DMS153 treated with DMSO at 0.1 percent for 48 hours (cell line): ENCODE results near the gene SDHA.
A peak's percentile ranks its signal among the peaks of the same experiment; 100 is the strongest.
"Not testable (repeated sequence)": the region's sequence is repeated elsewhere in the genome, so short reads cannot be mapped to it uniquely, and the experiment has no call there.

Source experiments
- DNase-seq: peaks from one replicate; lab custom pipeline; 2025; ENCODE audit not compliant: unreplicated experiment; lab: John Stamatoyannopoulos, UW

SDHA gene

DNA sequence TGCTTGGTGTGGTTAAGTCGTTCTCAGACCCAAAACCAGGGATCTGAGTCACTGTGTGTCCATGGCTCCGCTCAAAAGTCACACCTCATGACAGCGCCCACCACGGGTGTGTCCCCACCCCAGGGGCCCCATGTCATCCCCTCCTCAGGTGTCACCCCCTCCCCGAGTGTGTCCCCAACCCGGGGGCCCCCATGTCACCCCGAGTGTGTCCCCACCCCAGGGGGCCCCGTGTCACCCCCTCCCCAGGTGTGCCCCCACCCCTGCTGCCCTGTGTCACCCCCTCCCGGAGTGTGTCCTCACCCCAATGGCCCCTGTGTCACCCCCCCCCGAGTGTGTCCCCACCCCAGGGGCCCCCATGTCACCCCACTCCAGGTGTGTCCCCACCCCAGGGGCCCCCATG, 21.8 kb upstream of the SDHA start:
- DNase-seq = no peak

DNA sequence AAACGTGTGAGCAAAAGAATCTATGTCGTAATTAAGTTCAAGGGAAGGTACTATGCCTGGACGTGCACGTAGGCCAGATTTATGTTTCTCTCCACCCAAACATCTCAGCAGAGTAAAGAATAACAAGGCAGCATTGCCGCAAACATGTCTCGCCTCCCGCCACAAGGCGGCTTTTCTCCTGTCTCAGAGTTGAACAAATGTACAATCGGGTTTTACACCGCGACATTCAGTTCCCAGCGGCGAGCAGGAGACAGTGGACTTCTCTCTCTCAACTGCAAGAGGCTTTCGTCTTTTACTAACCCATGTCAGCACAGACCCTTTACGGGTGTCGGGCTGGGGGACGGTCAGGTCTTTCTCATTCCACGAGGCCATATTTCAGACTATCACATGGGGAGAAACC, 21.1 kb upstream of the SDHA start:
- peak; percentile 18 for DNase-seq

DNA sequence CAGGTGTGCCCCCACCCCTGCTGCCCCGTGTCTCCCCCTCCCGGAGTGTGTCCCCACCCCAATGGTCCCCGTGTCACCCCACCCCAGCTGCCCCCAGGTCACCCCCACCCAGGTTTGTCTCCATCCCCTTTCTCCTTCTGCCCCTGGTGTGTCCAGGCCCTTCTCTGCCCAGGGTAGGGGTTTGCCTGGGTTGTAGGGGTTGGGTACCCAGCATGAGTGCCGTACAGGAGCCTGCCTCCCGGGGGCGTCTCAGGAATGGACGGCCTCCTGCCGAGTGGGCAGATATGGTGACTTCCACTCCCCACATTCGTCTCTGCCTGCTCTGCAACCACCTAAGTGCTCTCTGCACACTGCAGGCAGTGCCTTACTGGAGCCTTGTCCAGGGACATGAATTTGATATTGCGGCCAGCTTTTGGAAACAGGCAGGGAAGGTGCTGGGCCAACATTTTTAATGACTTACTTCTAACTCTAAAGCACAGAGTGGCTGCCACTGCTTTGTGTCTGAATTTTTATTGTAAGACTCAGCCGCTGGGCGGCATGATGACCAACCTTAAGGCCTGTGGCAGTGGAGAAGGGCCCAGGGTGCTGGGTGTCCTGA, 20.1 kb upstream of the SDHA start:
- DNase-seq = no peak

DNA sequence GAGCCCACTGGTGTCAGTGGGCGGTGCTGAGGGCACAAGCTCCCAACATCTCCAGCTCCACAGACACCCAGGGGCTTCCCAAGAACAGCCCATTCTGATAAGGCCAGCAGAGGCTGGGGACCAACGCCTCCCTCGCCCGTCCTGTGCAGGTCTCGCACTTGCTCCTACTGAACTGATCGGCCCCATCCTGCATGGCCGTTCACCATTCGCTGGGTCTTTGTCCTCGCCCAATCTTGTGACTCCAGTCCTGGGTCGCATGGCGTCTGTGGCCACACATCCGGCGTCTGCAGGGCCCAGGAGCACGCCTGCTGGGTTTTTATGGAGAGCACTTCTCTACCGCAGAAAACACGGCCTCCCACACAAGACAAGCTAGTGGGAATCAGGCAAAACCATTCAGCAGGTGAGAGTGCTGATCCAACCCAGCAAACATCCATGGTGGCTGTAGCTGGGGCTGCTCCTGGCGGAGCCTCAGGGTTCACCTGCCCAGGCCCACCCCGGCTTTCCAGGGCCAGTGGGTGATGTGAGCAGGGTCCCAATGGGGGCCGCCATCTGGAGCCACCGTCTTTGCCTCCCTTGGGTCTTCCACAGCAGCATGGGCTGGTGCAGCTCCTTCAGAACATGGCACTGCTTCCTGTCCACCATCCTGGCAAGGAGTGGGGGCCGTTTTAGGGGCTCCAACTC, 19.5 kb upstream of the SDHA start:
- DNase-seq = no peak

DNA sequence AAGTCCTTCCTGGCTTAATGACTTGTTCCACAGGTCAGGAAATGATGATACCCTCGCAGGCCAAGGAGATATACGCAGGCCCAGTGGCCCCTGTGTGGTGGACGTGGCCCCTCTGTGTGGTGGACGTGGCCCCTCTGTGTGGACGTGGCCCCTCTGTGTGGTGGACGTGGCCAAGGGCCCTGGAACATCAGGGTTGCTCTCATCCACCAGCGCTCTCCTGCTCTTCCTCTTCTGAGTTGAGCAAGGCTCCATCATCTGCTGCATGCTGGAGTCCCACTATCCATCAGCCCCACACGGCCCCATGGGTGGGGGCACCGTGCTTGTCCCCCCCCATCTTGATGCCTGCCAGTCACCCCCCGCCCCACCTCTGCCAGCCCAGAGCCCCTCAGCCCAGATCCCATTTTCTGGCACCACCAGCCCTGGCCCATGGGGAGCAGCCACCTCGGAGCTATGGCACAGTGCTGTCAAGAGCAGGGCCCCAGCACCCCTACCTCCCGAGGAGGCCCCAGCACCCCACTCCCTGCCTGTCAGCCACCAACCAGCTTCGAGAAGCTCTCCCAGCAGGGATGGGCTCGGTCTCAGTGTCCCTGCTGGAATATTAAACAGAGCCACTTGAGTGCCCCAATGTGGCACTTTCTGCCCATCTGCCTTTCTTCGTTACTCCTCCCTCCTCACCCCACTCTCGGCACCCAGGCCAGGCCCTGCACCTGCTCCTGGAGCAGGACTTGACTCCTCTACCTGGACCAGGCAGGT, 18.7 kb upstream of the SDHA start:
- no peak for DNase-seq

DNA sequence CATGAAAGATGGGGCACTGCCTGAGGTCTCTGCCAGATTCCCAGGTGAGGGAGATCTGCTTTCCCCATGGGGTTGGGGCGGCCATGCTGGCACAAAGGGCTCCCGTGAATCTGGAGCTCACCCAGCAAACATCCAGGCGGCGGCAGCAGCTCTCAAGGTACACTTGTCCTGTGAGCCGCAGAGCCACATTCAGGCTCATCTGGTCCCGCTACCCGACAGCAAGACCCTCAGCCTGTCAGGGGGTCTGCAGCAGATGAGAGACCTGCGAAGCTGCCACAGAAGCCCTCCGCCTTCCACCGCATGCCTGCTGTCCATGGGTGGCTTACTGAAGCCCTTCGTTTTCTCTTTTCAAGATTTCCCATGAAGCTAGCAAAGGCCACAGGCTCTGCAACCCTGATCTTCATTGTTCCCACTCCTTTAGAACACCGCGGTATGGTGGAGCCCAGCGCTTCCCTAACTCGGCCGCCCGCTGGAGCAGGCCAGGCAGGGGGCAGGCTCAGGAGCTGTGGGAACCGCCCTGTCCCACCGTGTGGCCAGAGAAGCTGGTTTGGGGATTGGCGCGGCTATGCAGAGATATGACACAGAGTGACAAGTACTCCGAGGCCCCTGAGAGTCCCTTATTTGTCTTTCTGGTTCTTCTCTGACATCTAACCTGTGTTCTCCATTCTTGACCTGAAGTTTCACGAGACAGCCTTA, 18.0 kb upstream of the SDHA start:
- DNase-seq = no peak

DNA sequence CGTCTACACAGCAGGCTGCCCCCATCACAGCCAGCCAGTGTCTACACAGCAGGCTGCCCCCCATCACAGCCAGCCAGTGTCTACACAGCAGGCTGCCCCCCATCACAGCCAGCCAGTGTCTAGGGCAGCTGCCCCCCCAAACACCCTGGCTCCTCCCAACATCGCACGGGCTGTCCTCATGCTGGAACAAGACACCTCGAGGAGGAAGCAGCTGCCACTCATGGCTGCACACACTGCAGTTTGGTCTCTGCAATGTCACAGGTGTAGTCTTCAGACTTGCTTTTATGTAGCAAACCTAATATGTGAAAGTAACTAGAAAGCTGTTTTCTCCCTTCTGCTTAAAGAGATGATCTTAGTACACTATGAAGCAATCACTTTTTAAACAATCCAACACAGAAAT, 17.1 kb upstream of the SDHA start:
- DNase-seq = no peak

DNA sequence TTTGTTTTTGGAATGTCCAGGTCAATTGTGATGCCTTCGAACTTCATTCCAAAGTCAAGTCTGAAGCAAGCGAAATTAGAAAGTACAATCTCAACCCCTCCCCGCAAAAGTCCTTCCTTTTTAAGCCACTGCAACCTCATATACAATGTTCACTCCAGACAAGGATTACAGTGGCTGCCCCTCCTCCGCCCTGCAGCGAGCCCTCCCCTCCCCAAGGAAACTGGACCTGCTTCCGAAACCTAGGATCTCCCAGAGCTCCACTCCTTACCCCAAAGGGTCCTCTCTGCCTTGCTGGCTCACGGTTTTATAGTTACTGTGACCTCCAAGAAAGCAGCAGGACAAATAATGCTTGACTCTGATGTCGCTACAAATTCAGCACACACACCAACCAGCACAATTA, 16.4 kb upstream of the SDHA start:
- DNase-seq = no peak

DNA sequence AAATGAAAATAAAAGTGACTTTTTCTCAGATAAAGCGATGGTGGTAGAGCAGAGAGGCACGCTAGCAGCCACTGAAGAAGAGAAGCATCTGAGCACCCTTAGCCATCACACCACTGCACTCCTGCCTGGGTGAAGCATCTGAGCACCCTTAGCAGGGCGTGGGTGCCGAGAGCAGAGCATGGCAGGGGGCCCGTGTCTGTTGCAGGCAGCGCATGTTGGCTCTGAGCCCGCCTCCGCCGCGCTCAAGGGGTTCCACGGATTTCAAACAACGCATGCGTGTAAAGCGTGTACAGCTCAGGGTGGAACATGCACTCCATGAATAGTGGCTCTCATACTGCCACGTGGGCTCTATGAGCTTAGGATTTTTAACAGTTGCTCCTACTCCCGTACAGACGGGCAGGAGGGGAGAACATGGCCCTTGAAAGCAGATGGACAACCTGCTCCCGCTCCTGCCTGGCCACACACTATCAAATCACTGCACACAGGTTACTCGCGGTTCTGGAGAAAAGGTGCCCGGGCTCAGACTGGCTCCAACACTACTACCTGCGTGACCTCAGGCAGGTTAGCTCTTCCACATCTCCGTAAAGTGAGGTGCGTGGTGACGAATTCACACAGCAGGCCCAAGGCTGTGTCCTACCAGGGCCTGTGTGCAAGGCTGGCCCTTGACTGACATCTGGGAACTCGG, 14.7 kb upstream of the SDHA start:
- DNase-seq = no peak

DNA sequence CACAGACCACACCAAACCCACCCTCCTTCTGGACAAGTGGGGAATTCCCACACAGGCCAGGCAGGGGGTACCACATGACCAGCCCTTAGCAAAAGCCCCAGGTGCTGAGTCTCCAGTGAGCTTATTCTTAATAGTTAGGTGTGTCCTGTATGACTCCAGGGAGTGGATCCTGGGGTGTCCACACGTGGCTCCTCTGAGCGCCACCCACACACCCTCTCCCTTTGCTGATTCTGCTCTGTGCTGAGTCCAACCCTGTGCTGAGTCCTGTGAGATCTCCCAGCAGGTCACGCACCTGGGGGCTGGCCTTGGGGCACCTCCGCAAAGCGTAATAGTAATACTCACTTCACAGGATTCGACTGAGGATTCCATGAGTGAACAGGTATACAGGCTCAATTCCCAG, 14.1 kb upstream of the SDHA start:
- no peak for DNase-seq

DNA sequence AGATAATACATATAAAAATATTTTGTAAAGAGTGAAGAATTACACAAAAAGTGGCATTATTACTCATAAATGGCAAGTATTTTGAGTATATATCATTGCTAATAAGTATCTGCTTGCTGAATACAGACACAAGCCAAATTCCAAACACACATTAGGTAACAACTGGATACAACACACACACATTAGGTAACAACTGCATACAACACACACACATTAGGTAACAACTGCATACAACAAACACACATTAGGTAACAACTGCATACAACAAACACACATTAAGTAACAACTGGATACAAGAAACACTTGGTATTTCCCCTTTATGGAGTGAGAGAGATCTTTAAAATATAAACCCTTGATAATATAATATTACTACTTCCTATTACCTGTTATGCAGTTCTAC, 13.7 kb upstream of the SDHA start:
- no peak for DNase-seq

DNA sequence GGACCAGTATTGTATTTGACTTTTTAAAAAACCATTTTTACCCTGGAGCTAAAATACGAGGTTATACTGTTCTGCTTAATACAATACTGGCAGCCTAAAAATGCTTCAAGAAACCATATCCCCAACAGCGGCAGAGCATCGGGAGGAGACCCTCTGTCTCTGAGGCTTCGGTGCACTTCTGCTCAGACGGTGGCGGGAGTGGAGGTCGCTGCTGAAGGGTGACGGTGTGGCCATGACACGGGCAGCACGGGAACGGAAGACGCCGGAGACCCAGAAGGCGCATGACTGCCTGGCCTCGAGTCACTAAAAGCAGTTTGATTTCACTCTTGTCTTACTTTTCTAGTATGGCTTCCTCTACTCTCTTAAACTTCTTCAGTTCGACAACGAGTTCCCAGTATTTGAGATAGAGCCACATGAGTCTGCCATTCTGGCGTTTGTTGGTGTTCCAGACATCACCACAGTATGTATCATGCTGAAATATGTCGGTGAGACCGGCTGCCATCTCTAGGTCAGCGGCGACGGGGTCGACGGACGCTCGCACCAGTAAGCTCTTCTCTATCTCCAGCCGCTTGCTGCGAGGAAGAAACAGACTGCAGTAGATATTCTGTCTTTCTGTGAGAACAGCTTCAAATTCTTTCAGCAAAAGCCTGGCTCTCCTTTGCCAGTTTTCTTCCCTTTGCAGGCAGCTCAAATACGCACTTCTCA, 13.0 kb upstream of the SDHA start:
- DNase-seq = no peak

DNA sequence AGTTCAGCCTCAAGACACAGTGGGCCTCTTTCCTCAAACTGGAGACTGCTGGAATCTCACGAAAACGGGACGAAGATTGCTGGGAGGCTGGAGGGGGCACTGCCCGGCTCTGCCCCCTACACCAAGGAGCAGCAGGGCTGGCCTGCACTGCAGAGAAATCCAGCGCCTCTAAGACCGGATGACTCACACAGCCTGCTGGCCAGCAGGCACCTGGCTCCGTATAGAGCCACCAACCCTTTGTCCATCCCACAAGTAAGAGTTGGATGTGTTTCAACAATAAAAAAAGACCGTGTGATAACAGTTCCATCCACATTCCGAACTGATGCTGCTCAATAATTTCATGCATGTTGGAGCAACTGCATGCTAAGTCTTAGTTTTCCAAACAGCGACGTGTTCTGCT, 11.7 kb upstream of the SDHA start:
- no peak for DNase-seq

DNA sequence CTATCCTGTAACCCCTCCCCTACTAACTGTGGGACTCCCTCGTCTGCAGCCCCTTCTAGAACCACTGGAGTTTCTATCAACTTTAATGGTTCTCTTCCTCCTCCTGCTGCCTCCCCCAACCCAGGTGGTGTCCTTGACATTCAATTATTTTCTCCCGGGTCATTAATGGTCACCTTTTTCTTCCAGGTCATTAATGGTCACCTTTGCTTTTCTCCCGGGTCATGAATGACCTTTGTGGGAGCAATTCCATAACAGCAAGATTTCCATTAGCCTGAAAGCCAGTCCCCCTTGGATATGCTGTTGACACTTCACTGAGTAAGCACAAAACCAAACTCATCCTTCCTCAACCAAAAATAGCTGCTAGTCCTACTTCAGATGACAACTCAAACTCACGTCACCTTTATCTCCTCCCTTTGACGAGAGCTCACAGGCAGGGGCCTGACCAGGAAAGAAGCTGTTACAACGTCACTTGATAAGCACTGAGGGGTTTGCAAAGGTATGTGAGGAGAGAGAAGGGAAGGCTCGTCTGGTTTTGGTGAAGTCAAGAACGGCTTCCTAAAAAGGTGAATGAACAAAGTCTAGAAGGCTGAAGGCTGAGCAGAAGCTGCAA, 11.1 kb upstream of the SDHA start:
- DNase-seq = no peak

DNA sequence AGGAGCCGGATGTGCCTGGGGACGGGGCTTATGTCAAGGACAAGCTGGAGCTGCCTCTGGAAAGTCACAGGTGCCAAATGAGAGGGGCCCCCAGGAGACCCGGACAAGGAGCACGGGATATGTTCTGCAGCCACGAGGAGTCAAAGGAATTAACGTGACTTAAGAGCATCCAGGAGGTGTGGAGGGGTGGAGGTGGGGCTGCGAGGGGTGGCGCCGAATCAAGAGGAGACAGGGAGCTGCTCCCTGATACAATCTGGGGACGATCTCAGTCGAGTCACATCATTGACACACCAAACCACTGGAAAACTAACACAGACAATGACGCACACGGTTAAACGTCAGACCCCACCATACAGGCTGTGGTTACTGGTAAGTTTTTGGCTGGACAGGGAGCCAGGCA, 10.5 kb upstream of the SDHA start:
- no peak for DNase-seq

DNA sequence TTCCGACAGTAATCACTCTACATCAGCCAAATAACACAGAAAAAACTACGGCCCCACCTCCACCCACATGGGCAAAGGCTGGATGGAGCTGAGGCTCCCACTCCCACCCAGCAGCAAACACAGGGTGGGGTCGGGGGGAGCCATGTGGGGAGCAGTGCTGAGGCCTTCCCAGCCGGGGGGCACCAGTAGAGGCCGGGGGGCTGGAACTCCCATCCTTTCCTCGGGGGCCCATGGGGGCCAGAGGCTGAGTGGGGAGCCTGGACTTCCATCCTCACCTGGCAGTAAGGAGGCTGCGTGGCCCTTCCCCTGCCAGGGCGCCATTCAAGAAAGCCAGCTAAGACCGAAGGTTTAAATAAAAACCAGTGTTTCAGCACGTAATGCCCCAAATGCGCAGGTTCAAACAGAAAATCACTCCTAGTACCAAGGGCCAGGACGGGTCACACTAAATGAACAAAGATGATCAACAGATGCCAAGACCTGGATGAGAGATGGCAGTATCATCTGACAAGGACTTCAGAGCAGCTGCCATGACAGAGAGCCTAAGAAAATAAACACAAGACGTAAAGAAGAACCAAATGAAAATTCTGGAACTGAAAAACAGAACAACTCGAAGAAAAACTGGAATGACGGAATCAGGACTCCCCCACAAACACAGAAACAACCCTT, 9.5 kb upstream of the SDHA start:
- no peak for DNase-seq

DNA sequence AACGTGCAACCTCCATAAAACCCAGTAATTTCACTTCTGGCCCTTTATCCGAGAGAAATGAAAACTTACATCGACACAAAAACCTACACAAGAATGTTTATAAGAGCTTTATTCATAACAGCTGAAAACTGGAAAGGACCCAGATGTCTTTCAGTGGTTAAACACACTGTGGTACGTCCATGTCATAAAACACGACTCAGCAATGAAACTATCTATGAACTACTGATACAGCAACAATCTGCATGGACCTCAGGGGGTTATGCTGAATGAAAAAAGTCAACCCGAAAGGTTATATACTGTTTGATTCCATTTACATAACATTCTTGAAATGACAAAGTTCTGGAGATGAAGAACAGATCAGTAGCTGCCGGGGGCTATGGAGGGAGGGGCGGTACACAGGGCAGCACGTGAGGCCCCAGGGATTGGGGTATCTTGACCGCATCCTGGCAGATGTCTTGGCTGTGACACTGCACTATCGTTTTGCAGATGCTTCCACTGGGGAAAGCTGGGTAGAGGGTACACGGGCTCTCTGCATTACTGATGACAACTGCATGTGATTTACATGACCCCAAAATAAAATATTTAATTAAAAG, 4.2 kb upstream of the SDHA start:
- DNase-seq = no peak

DNA sequence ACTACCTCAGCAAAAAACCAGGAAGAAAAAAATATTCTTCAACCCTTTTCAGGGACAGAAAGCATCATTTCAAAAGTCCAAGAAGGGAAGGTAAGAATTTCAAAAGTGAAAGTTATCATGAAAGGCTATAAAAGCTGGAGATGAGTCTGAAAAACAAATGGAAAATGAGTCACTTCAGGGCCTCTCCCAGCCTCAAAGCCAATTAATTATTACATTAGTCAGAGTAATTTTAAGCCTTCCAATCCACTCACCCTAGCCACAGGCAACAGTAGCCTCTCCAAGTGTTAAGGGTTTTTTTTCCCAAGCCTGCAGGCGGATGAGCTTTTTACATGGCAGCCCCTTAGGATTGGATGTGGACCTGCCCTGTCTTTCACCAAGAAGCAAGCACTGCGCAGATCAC, 2.9 kb upstream of the SDHA start:
- DNase-seq = not testable (repeated sequence)

DNA sequence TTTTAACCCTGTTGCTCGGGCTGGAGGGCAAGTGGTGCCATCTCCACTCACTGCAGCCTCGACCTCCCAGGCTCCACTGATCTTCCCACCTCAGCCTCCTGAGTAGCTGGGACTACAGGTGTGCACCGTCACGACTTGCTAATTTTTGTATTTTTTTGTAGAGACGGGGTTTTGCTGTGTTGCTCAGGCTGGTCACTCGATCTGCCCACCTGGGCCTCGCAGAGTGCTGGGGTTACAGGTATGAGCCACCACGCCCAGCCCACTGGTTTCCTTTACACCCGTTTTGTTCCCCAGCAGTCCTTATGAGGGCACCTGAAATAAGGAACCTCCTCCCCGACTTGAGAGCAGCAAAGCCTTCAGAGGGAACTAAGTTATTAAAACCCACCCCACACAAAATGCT, 2.0 kb upstream of the SDHA start:
- not testable (repeated sequence) for DNase-seq
